Kidney epithelial cell (primary cell): Measurements from ENCODE around the gene TXNDC2. TPM values are rescaled to one million over a fixed set of nuclear protein-coding genes. Genes with fewer than 3 reads are reported as not detected.

Experiments
- total RNA-seq: library from RNA; depleted of rRNA; stranded (reverse); fragments of >200 nt; gene quantifications from 2 replicates; pipeline ENCODE4 v1.2.3, GENCODE V29; 2015

The TXNDC2 gene
- total RNA-seq, 1 donor from 2014 or later = not detected

Other genes with a start within 250 kb of the TXNDC2 start
- gene RAB31, start 177.7 kb upstream of the TXNDC2 start, total RNA-seq = 44.2 and 49.7 TPM in 2 replicates
- gene VAPA, start 28.0 kb downstream of the TXNDC2 start, total RNA-seq = 169 and 173 TPM in 2 replicates